OCI-LY7 (cell line): ENCODE data around the gene KCNQ5. TPM values are rescaled to one million over a fixed set of nuclear protein-coding genes. Genes with fewer than 3 reads are reported as not detected.

Source experiments
- BruUV-seq: library from RNA; stranded (reverse); fragments of 400-500 nt; replicated peaks from 2 replicates; lab custom pipeline; 2021; lab: Mats Ljungman, UMichigan
- CTCF ChIA-PET: fragments of 300-600 bp; sonication (Branson Sonifier 250); formaldehyde crosslinking; loops from one replicate; lab custom pipeline; 2022; ENCODE audit warnings: antibody characterized with exemption; ENCODE audit not compliant: unreplicated experiment; lab: Charles Lee
- POLR2A ChIA-PET: fragments of 300-600 bp; sonication (Branson Sonifier 250); formaldehyde crosslinking; loops from one replicate; lab custom pipeline; 2022; ENCODE audit warnings: antibody characterized with exemption; lab: Charles Lee
- DNase-seq: peaks from one replicate; pipeline ENCODE4 v3.0.0-alpha.2; 2015; ENCODE audit warnings: low spot score
- H2AFZ ChIP-seq: fragments of 200-600 bp; sonication (generic), shearing (Covaris generic); 2 replicates; pipeline ENCODE4 v1.6.1; 2014; ENCODE audit warnings: mild to moderate bottlenecking, antibody characterized with exemption, low read length, moderate library complexity
- H3K27ac ChIP-seq: fragments of 200-600 bp; sonication (generic); 2 replicates; pipeline ENCODE4 v1.5.1; 2014; ENCODE audit warnings: mixed run types, low read depth, mild to moderate bottlenecking, moderate library complexity, low read length, inconsistent platforms; ENCODE audit not compliant: poor library complexity, severe bottlenecking
- H3K36me3 ChIP-seq: fragments of 200-600 bp; sonication (generic); 2 replicates; pipeline ENCODE4 v1.6.1; 2014; ENCODE audit warnings: mild to moderate bottlenecking, antibody characterized with exemption, low read length, moderate library complexity, mixed read lengths; ENCODE audit not compliant: insufficient read depth
- H3K4me1 ChIP-seq: fragments of 200-600 bp; sonication (generic); 2 replicates; pipeline ENCODE4 v1.5.1; 2014; ENCODE audit warnings: mild to moderate bottlenecking, low read length; ENCODE audit not compliant: insufficient read depth, poor library complexity, severe bottlenecking
- H3K4me2 ChIP-seq: fragments of 200-600 bp; sonication (generic); 2 replicates; pipeline ENCODE4 v1.6.1; 2014; ENCODE audit warnings: mild to moderate bottlenecking, low read length
- H3K4me3 ChIP-seq: fragments of 200-600 bp; sonication (generic); 2 replicates; pipeline ENCODE4 v1.5.1; 2014; ENCODE audit warnings: mild to moderate bottlenecking, low read depth, low read length; ENCODE audit not compliant: poor library complexity, severe bottlenecking
- H3K79me2 ChIP-seq: fragments of 200-600 bp; sonication (generic); 2 replicates; pipeline ENCODE4 v1.6.1; 2016; ENCODE audit warnings: low read depth, mild to moderate bottlenecking, low read length, moderate library complexity, mixed read lengths; ENCODE audit not compliant: insufficient read depth
- H3K9me2 ChIP-seq: fragments of 200-600 bp; sonication (generic); 2 replicates; pipeline ENCODE4 v1.6.1; 2016; ENCODE audit warnings: mild to moderate bottlenecking, low read length, mixed read lengths; ENCODE audit not compliant: insufficient read depth
- H3K9me3 ChIP-seq: fragments of 200-600 bp; sonication (generic); 2 replicates; pipeline ENCODE4 v1.6.1; 2014; ENCODE audit warnings: mild to moderate bottlenecking, mixed run types, low read length, mixed read lengths
- H4K20me1 ChIP-seq: fragments of 200-600 bp; sonication (generic); 2 replicates; pipeline ENCODE4 v1.6.1; 2014; ENCODE audit warnings: mild to moderate bottlenecking, antibody characterized with exemption, low read length, moderate library complexity, mixed read lengths; ENCODE audit not compliant: insufficient read depth
- CTCF ChIP-seq: fragments of 200-600 bp; sonication (generic); conservative IDR thresholded peaks from 2 replicates; pipeline ENCODE4 v1.5.1; 2014; ENCODE audit warnings: mild to moderate bottlenecking, antibody characterized with exemption, low read length, moderate library complexity, mixed read lengths
- EZH2phosphoT487 ChIP-seq: fragments of 200-600 bp; sonication (generic); IDR thresholded peaks from 2 replicates; pipeline ENCODE4 v1.6.1; 2018; ENCODE audit warnings: low read depth, borderline replicate concordance, mild to moderate bottlenecking, mixed run types, antibody characterized with exemption, low read length, moderate library complexity, mixed read lengths
- intact Hi-C: fragments of 100-400 bp; cut with micrococcal nuclease; formaldehyde crosslinking; loops from one replicate; pipeline ENCODE4 v1.10.0; 2022; ENCODE audit not compliant: unreplicated experiment
- total RNA-seq, 2 experiments: library from RNA; depleted of rRNA in 1 of 2; stranded (reverse); fragments of >200 nt in 1 of 2; shearing (Covaris generic) in 1 of 2; gene quantifications; 2 replicates each; pipeline ENCODE4 v1.2.3, GENCODE V29; 2014 to 2022

Gene KCNQ5
- total RNA-seq, 2 experiments from 2014 or later: 26.1 to 29.7 TPM

GRCh38 chr6:72784071-72784470 is 162.2 kb downstream of the KCNQ5 start:
- no peak for TF ChIP-seq EZH2phosphoT487
- TF ChIP-seq CTCF: no peak
- H4K20me1 ChIP-seq: peaks cover 8% of the 10 kb centered on the region; the same call in 1 of the 2 replicates
- peaks cover 5% of the 10 kb centered on the region; the same call in 1 of the 2 replicates for H3K79me2 ChIP-seq
- H3K9me2 ChIP-seq: no peaks in the 10 kb centered on the region
- H3K4me2 ChIP-seq: no peak overlapping the region
- peaks cover 4% of the 10 kb centered on the region for H3K4me1 ChIP-seq
- no peak overlapping the region for H3K4me3 ChIP-seq
- no peak overlapping the region for H2AFZ ChIP-seq
- no peak overlapping the region for H3K27ac ChIP-seq
- intact Hi-C loops: no loop called here
- no peak for DNase-seq
- CTCF ChIA-PET: no interaction called here
- no TSS peak for BruUV-seq
- H3K36me3 ChIP-seq: peaks cover 3% of the 10 kb centered on the region; the same call in 1 of the 2 replicates
- POLR2A ChIA-PET: interaction anchor here (1.3 kb wide), 1 partner anchor 19 kb away, joined by 3 read pairs; no protein-coding TSS in a partner anchor
- no peaks in the 10 kb centered on the region for H3K9me3 ChIP-seq

GRCh38 chr6:72784581-72784980 is 162.7 kb downstream of the KCNQ5 start:
- ChIA-PET POLR2A (interaction anchor here (1.1 to 1.3 kb wide), 2 partner anchors 12 to 18 kb away, joined by 3 read pairs; no protein-coding TSS in a partner anchor), CTCF (no interaction called here)
- Histone ChIP-seq H3K9me2 (no peaks in the 10 kb centered on the region), H3K36me3 (peaks cover 3% of the 10 kb centered on the region; the same call in 1 of the 2 replicates), H3K4me2 (no peak overlapping the region), H3K4me1 (peaks cover 6% of the 10 kb centered on the region), H3K79me2 (peaks cover 5% of the 10 kb centered on the region; the same call in 1 of the 2 replicates), H3K27ac (no peak overlapping the region), H3K9me3 (no peaks in the 10 kb centered on the region), H4K20me1 (peaks cover 8% of the 10 kb centered on the region; the same call in 1 of the 2 replicates), H2AFZ (no peak overlapping the region), H3K4me3 (no peak overlapping the region)
- TF ChIP-seq CTCF (no peak), EZH2phosphoT487 (no peak)
- no TSS peak for BruUV-seq
- no peak for DNase-seq
- intact Hi-C loops: no loop called here

GRCh38 chr6:72787391-72788031 is 165.6 kb downstream of the KCNQ5 start:
- no peak for DNase-seq
- no peaks in the 10 kb centered on the region for H3K9me3 ChIP-seq
- peaks cover 6% of the 10 kb centered on the region for H3K4me1 ChIP-seq
- TF ChIP-seq EZH2phosphoT487: no peak
- TF ChIP-seq CTCF: no peak
- peaks cover 3% of the 10 kb centered on the region; the same call in 1 of the 2 replicates for H3K36me3 ChIP-seq
- CTCF ChIA-PET: no interaction called here
- no peak overlapping the region for H3K4me3 ChIP-seq
- peaks cover 5% of the 10 kb centered on the region; the same call in 1 of the 2 replicates for H3K79me2 ChIP-seq
- no peak overlapping the region for H3K4me2 ChIP-seq
- H4K20me1 ChIP-seq: 0 out of 2 replicates have a peak, but pooled peaks cover 3% of the 10 kb centered on the region
- H2AFZ ChIP-seq: no peak overlapping the region
- POLR2A ChIA-PET: interaction anchor here (0.5 to 2.0 kb wide), 3 partner anchors 11 to 1572 kb away, joined by 4 to 6 read pairs (median 5); no protein-coding TSS in a partner anchor
- intact Hi-C loops: no loop called here
- BruUV-seq: no TSS peak
- no peak overlapping the region for H3K27ac ChIP-seq
- no peaks in the 10 kb centered on the region for H3K9me2 ChIP-seq
